Neuronal stem cell (in vitro differentiated cells): ENCODE results near the gene PLCB2.

Experiments
- DNase-seq: peaks from one replicate; pipeline ENCODE4 v3.0.0-alpha.2; 2013; ENCODE audit warnings: low spot score
- H2AFZ ChIP-seq: one replicate; pipeline ENCODE4 v1.6.1; 2013; ENCODE audit warnings: mild to moderate bottlenecking, low read length, inconsistent platforms
- H2AK5ac ChIP-seq: 2 replicates; pipeline ENCODE4 v1.6.1; 2013; ENCODE audit warnings: low read depth, mild to moderate bottlenecking, inconsistent platforms, low read length, moderate library complexity, mixed read lengths
- H2BK120ac ChIP-seq: 2 replicates; pipeline ENCODE4 v1.6.1; 2013; ENCODE audit warnings: low read depth, mild to moderate bottlenecking, inconsistent platforms, low read length, moderate library complexity, mixed read lengths
- H2BK12ac ChIP-seq: one replicate; pipeline ENCODE4 v1.6.1; 2013; ENCODE audit warnings: low read length, inconsistent platforms
- H2BK15ac ChIP-seq: 2 replicates; pipeline ENCODE4 v1.6.1; 2013; ENCODE audit warnings: mild to moderate bottlenecking, low read length, inconsistent platforms, mixed read lengths
- H2BK5ac ChIP-seq: one replicate; pipeline ENCODE4 v1.6.1; 2013; ENCODE audit warnings: inconsistent platforms, mild to moderate bottlenecking, low read length, moderate library complexity
- H3K14ac ChIP-seq: one replicate; pipeline ENCODE4 v1.6.1; 2013; ENCODE audit warnings: low read length, inconsistent platforms
- H3K18ac ChIP-seq: 2 replicates; pipeline ENCODE4 v1.6.1; 2013; ENCODE audit warnings: low read length, inconsistent platforms
- H3K23ac ChIP-seq: 2 replicates; pipeline ENCODE4 v1.6.1; 2013; ENCODE audit warnings: low read depth, mild to moderate bottlenecking, mixed read lengths, low read length, inconsistent platforms; ENCODE audit not compliant: poor library complexity
- H3K27ac ChIP-seq: replicated peaks from 3 replicates; pipeline ENCODE4 v1.5.1; 2013; ENCODE audit warnings: low read length, inconsistent platforms
- H3K27me3 ChIP-seq, 3 experiments: 2 replicates each; pipeline ENCODE4 v1.6.1; 2013; ENCODE audit warnings: low read length in 3 of 3, mild to moderate bottlenecking in 2 of 3, inconsistent platforms in 1 of 3, low read depth in 1 of 3, mixed read lengths in 1 of 3, moderate library complexity in 1 of 3; ENCODE audit not compliant: control insufficient read depth in 3 of 3, insufficient read depth in 3 of 3
- H3K36me3 ChIP-seq, 2 donors: replicated peaks in 1 of 2; 2 replicates each; pipeline ENCODE4 v1.6.1; 2013; ENCODE audit warnings: low read length in 2 of 2; ENCODE audit not compliant: control insufficient read depth in 2 of 2, insufficient read depth in 2 of 2
- H3K4ac ChIP-seq: 2 replicates; pipeline ENCODE4 v1.6.1; 2013; ENCODE audit warnings: inconsistent platforms, mild to moderate bottlenecking, low read length, moderate library complexity
- H3K4me1 ChIP-seq, 2 donors: 1 replicate in 1 of 2; 2 replicates in 1 of 2; pipeline ENCODE4 v1.6.1; 2013; ENCODE audit warnings: low read length in 2 of 2, low read depth in 1 of 2; ENCODE audit not compliant: control insufficient read depth in 2 of 2, insufficient read depth in 1 of 2
- H3K4me2 ChIP-seq: one replicate; pipeline ENCODE4 v1.6.1; 2013; ENCODE audit warnings: mild to moderate bottlenecking, low read length, inconsistent platforms; ENCODE audit not compliant: insufficient read depth, poor library complexity, severe bottlenecking
- H3K4me3 ChIP-seq, 2 donors: 2 replicates each; pipeline ENCODE4 v1.5.1; 2013; ENCODE audit warnings: low read length in 2 of 2, mild to moderate bottlenecking in 2 of 2, inconsistent platforms in 1 of 2, moderate library complexity in 1 of 2
- H3K79me1 ChIP-seq: one replicate; pipeline ENCODE4 v1.6.1; 2013; ENCODE audit warnings: low read depth, mild to moderate bottlenecking, inconsistent platforms, low read length, moderate library complexity
- H3K9ac ChIP-seq: one replicate; pipeline ENCODE4 v1.6.1; 2013; ENCODE audit warnings: mild to moderate bottlenecking, low read depth, low read length, inconsistent platforms; ENCODE audit not compliant: poor library complexity
- H3K9me3 ChIP-seq, 2 donors: replicated peaks in 1 of 2; 2 replicates each; pipeline versions ENCODE3 to v1.6.1; 2013; ENCODE audit warnings: low read length in 2 of 2, mild to moderate bottlenecking in 2 of 2, inconsistent platforms in 1 of 2, low read depth in 1 of 2, mixed read lengths in 1 of 2, moderate library complexity in 1 of 2; ENCODE audit not compliant: control insufficient read depth in 2 of 2, insufficient read depth in 1 of 2
- H4K8ac ChIP-seq: one replicate; pipeline ENCODE4 v1.6.1; 2013; ENCODE audit warnings: low read depth, mild to moderate bottlenecking, inconsistent platforms, low read length, moderate library complexity
- H4K91ac ChIP-seq: one replicate; pipeline ENCODE4 v1.6.1; 2013; ENCODE audit warnings: low read length, low read depth, mild to moderate bottlenecking, inconsistent platforms; ENCODE audit not compliant: poor library complexity
- WGBS, 2 donors: extraction: QIAGEN DNeasy Blood & Tissue Kit; methylation state at CpG; one replicate each; pipeline ENCODE4 v1.1.7; 2013; ENCODE audit warnings: missing lambda C conversion rate in 2 of 2, mixed read lengths in 1 of 2; ENCODE audit not compliant: insufficient read length in 2 of 2, insufficient replicate concordance in 1 of 2; ENCODE audit errors: extremely low coverage in 2 of 2; 5-methylcytosine and 5-hydroxymethylcytosine counted together

Gene PLCB2

DNA sequence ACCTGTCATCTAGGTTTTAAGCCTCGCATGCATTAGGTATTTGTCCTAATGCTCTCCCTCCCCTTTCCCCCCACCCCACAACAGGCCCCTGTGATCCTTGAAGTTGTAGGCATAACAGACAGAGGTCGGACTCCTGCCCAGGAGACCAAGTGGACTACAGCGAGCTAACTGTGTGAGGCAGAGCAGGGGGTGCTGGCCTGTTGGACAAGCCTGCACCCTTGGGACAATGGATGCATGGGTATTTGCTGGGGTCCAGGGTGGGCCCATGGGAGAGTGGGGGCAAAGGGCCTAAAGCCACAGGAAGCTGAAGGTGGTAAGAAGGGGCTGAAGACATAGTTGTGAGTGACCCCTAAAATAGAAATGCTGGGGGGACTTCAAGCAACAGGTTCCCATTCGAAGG is 2.5 kb downstream of the PLCB2 start:
- no peak overlapping the region for H4K8ac ChIP-seq
- no peak overlapping the region for H2BK120ac ChIP-seq
- DNase-seq: no peak
- H3K36me3 ChIP-seq: no peaks in the 10 kb centered on the region
- peaks cover 0 to 3% of the 10 kb centered on the region in 2 donors for H3K9me3 ChIP-seq
- peak overlapping the region; percentile 50 for H3K9ac ChIP-seq
- no peak overlapping the region for H3K4me2 ChIP-seq
- H3K4ac ChIP-seq: no peak overlapping the region
- H4K91ac ChIP-seq: no peak overlapping the region
- WGBS, 2 donors: no CpG with 5 or more reads among the region's 4 CpGs
- H3K23ac ChIP-seq: no peak overlapping the region
- H2BK12ac ChIP-seq: no peak overlapping the region
- H3K27ac ChIP-seq: no peak overlapping the region
- H3K27me3 ChIP-seq: no peaks in the 10 kb centered on the region
- no peak overlapping the region for H3K4me3 ChIP-seq
- no peak overlapping the region for H3K18ac ChIP-seq
- H2AFZ ChIP-seq: no peak overlapping the region
- H3K14ac ChIP-seq: no peak overlapping the region
- H2BK15ac ChIP-seq: no peak overlapping the region
- no peak overlapping the region for H2AK5ac ChIP-seq
- H3K79me1 ChIP-seq: no peaks in the 10 kb centered on the region
- peaks cover 11 to 36% of the 10 kb centered on the region in 2 donors for H3K4me1 ChIP-seq
- no peak overlapping the region for H2BK5ac ChIP-seq

DNA sequence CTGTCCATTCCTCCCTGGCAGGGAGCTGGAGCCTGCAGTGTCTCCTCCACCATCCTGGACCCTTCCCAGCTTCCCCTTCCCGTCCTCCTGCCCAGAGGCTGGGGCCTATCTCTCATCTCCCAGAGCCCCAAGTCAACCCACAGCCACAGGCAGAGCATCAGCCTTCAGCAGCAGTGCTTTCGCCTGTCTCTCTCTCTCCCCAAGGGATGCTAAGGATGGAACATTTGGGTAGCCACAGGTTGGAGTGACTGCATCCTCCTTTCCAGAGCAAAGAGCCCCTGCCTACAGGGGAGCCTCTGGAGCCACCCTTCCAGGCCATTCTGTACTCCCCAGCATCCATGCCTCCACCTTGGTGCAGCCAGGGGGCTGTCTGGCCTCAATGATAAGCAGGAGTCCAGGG is 4.2 kb downstream of the PLCB2 start:
- H3K27me3 ChIP-seq: no peaks in the 10 kb centered on the region

DNA sequence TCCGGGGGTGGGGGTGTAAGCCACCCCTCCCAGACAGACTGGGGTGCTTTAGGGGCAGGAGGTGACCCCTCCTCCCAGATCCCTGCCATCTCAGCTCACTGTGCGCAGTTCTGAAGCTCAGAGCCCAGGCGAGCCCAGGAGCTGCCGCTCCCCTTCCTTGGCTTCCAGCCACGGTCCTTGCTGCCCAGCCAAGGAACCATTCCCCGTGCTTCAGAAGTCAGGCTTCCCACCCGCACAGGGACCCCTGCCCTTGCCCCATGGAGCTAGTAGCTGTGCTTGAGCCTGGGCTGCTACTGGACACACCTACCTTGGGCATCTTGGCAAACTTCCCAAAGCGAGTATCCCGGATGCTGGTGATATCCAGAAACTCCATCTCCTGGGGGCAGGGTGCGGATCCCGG is 4.8 kb downstream of the PLCB2 start:
- Histone ChIP-seq H3K23ac (no peak overlapping the region), H2BK15ac (no peak overlapping the region), H3K36me3 (no peaks in the 10 kb centered on the region), H3K18ac (no peak overlapping the region), H3K79me1 (no peaks in the 10 kb centered on the region), H3K4me3 (no peak overlapping the region), H3K27ac (no peak overlapping the region), H3K14ac (no peak overlapping the region), H2AFZ (no peak overlapping the region), H4K91ac (no peak overlapping the region), H4K8ac (no peak overlapping the region), H2BK5ac (peak overlapping the region; percentile 54), H3K9me3 (peaks cover 0 to 16% of the 10 kb centered on the region in 2 donors), H2BK12ac (no peak overlapping the region), H3K4me1 (peaks cover 5 to 21% of the 10 kb centered on the region in 2 donors), H3K9ac (no peak overlapping the region), H3K4ac (no peak overlapping the region), H3K4me2 (no peak overlapping the region), H2AK5ac (no peak overlapping the region), H2BK120ac (no peak overlapping the region), H3K27me3 (no peaks in the 10 kb centered on the region)
- no CpG with 5 or more reads among the region's 11 CpGs for WGBS, 2 donors
- DNase-seq: no peak

More for the DNA sequence above, 4.2 kb downstream of the PLCB2 start:
- Histone ChIP-seq H3K4ac (no peak overlapping the region), H3K36me3 (no peaks in the 10 kb centered on the region), H2BK15ac (no peak overlapping the region), H4K8ac (no peak overlapping the region), H3K4me3 (no peak overlapping the region), H3K9ac (no peak overlapping the region), H2AK5ac (no peak overlapping the region), H3K4me1 (peaks cover 5 to 23% of the 10 kb centered on the region in 2 donors), H3K18ac (no peak overlapping the region), H3K9me3 (peaks cover 0 to 13% of the 10 kb centered on the region in 2 donors), H2BK120ac (peak overlapping the region; percentile 35), H4K91ac (no peak overlapping the region), H2BK5ac (peak overlapping the region; percentile 54), H3K14ac (no peak overlapping the region), H3K23ac (no peak overlapping the region), H2BK12ac (no peak overlapping the region), H2AFZ (no peak overlapping the region), H3K27ac (no peak overlapping the region), H3K79me1 (no peaks in the 10 kb centered on the region), H3K4me2 (no peak overlapping the region)
- DNase-seq: no peak
- WGBS, 2 donors: no CpG with 5 or more reads among the region's 2 CpGs

GRCh38 chr15:40302288-40302886 is 5.3 kb downstream of the PLCB2 start:
- H3K18ac ChIP-seq: peak overlapping the region; percentile 44
- peak overlapping the region; percentile 79 for H2BK12ac ChIP-seq
- H3K4ac ChIP-seq: no peak overlapping the region
- no peak overlapping the region for H2AFZ ChIP-seq
- H3K9ac ChIP-seq: no peak overlapping the region
- peak overlapping the region; percentile 8 for H2AK5ac ChIP-seq
- DNase-seq: no peak
- H2BK5ac ChIP-seq: no peak overlapping the region
- peaks cover 0 to 16% of the 10 kb centered on the region in 2 donors for H3K9me3 ChIP-seq
- no peak overlapping the region for H4K8ac ChIP-seq
- H2BK15ac ChIP-seq: no peak overlapping the region
- peak overlapping the region; percentile 53 for H3K23ac ChIP-seq
- no peaks in the 10 kb centered on the region for H3K27me3 ChIP-seq
- H3K14ac ChIP-seq: no peak overlapping the region
- H3K4me1 ChIP-seq: peaks cover 5 to 16% of the 10 kb centered on the region in 2 donors
- H3K36me3 ChIP-seq: no peaks in the 10 kb centered on the region
- WGBS, 2 donors: no CpG with 5 or more reads among the region's 19 CpGs
- H3K4me2 ChIP-seq: no peak overlapping the region
- no peak overlapping the region for H4K91ac ChIP-seq
- no peak overlapping the region for H3K4me3 ChIP-seq
- no peak overlapping the region for H2BK120ac ChIP-seq
- no peaks in the 10 kb centered on the region for H3K79me1 ChIP-seq
- H3K27ac ChIP-seq: no peak overlapping the region
